ENCODE data around the gene COL20A1. TPM values are rescaled to one million over a fixed set of nuclear protein-coding genes. Genes with fewer than 3 reads are reported as not detected.

Gene COL20A1
- total and polyA plus RNA-seq, 2 donors (not counting 1 experiment from before 2014, with no cell fraction given) = not detected

- H2AFZ ChIP-seq (ENCODE audit: low read length) = no peak overlapping the region
- no peaks in the 10 kb centered on the region for H3K4me1 ChIP-seq (ENCODE audit: control insufficient read depth, extremely low read depth, insufficient read depth, low read length)
- no peaks in the 10 kb centered on the region for H3K79me2 ChIP-seq (ENCODE audit: control insufficient read depth, insufficient read depth, low read length)
- no peaks in the 10 kb centered on the region for H3K9me3 ChIP-seq (ENCODE audit: control insufficient read depth, insufficient read depth, low read depth, low read length)
- no peak for DNase-seq (ENCODE audit: low read depth in 2 of 2)
- no peak overlapping the region for H3K9ac ChIP-seq (ENCODE audit: insufficient read depth, low read length)
- no peak overlapping the region for H3K4me2 ChIP-seq (ENCODE audit: extremely low read depth, insufficient read depth, low read length)
- no peak overlapping the region for H3K4me3 ChIP-seq (replicated peaks in 1 of 4; ENCODE audit: control extremely low read depth in 1 of 4, insufficient read depth in 1 of 4, low read depth in 3 of 4, low read length in 4 of 4)
- TF ChIP-seq EZH2 (IDR thresholded peaks at IDR 0.05; ENCODE audit: low read length, missing control alignments) (no peak), CTCF (conservative IDR thresholded peaks at IDR 0.05 in 1 of 2, IDR thresholded peaks at IDR 0.05 in 1 of 2; ENCODE audit: low read depth in 1 of 2, low read length in 2 of 2) (no peak)
- no peaks in the 10 kb centered on the region for H4K20me1 ChIP-seq (ENCODE audit: control insufficient read depth, extremely low read depth, insufficient read depth, low read length)
- H3K36me3 ChIP-seq (ENCODE audit: control insufficient read depth, insufficient read depth, low read length) = no peaks in the 10 kb centered on the region
- H3K27me3 ChIP-seq (ENCODE audit: control insufficient read depth, insufficient read depth, low read length) = no peaks in the 10 kb centered on the region
- H3K27ac ChIP-seq (ENCODE audit: insufficient read depth, low read length) = no peak overlapping the region
Observed at GRCh38 chr20:63246490-63247288, 46.3 kb upstream of the COL20A1 start.

- no peak for DNase-seq (ENCODE audit: low read depth in 2 of 2)
- H3K36me3 ChIP-seq (ENCODE audit: control insufficient read depth, insufficient read depth, low read length) = no peaks in the 10 kb centered on the region
Observed at GRCh38 chr20:63247671-63248228, 45.2 kb upstream of the COL20A1 start.

More at GRCh38 chr20:63247671-63248228, 45.2 kb upstream of the COL20A1 start:
- Histone ChIP-seq H3K79me2 (ENCODE audit: control insufficient read depth, insufficient read depth, low read length) (no peaks in the 10 kb centered on the region), H3K4me1 (ENCODE audit: control insufficient read depth, extremely low read depth, insufficient read depth, low read length) (no peaks in the 10 kb centered on the region), H3K4me3 (replicated peaks in 1 of 4; ENCODE audit: control extremely low read depth in 1 of 4, insufficient read depth in 1 of 4, low read depth in 3 of 4, low read length in 4 of 4) (no peak overlapping the region), H3K27me3 (ENCODE audit: control insufficient read depth, insufficient read depth, low read length) (peaks cover 3% of the 10 kb centered on the region), H3K9me3 (ENCODE audit: control insufficient read depth, insufficient read depth, low read depth, low read length) (no peaks in the 10 kb centered on the region), H2AFZ (ENCODE audit: low read length) (no peak overlapping the region), H3K9ac (ENCODE audit: insufficient read depth, low read length) (no peak overlapping the region), H3K4me2 (ENCODE audit: extremely low read depth, insufficient read depth, low read length) (no peak overlapping the region), H3K27ac (ENCODE audit: insufficient read depth, low read length) (no peak overlapping the region), H4K20me1 (ENCODE audit: control insufficient read depth, extremely low read depth, insufficient read depth, low read length) (no peaks in the 10 kb centered on the region)
- no peak for TF ChIP-seq EZH2 (IDR thresholded peaks at IDR 0.05; ENCODE audit: low read length, missing control alignments)
- TF ChIP-seq CTCF (conservative IDR thresholded peaks at IDR 0.05 in 1 of 2, IDR thresholded peaks at IDR 0.05 in 1 of 2; ENCODE audit: low read depth in 1 of 2, low read length in 2 of 2) = no peak

Data from fibroblast of lung (primary cell).